GM10266 (cell line): ENCODE data around the gene PHACTR2.
"Not testable (repeated sequence)": the region's sequence is repeated elsewhere in the genome, so short reads cannot be mapped to it uniquely, and the experiment has no call there.

Experiments
- DNase-seq: peaks from one replicate; pipeline ENCODE4 v3.0.0; 2012; ENCODE audit errors: extremely low spot score
- TF ChIP-seq, protein P1 (sequence below): IDR thresholded peaks from 2 replicates; pipeline ENCODE4 v1.5.1; 2012; ENCODE audit warnings: mild to moderate bottlenecking, low read depth; ENCODE audit not compliant: control insufficient read depth, insufficient read depth; ENCODE audit errors: missing control alignments

PHACTR2 gene

DNA sequence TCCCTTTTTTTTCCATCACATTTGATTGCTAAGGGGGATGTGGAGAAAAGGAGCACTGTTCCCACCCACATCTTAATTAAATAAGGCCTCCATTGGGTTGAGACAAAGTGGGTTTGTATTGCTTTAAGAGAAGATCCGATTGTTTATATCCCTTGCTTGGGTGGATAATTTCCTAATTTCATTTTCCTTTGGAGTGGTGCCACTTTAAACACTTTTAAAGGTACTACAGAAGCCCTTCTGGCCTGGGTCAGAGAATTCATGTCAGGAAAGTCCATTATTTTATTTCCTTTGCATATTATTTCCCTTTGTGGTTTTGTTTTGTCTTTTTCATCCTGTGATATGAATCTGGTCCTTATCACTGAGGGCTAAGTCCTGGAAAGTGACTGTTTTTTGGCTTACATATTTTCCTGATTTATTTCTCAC lies 56.9 kb downstream of the PHACTR2 start:
- DNase-seq = no peak
- TF ChIP-seq, protein P1, sequence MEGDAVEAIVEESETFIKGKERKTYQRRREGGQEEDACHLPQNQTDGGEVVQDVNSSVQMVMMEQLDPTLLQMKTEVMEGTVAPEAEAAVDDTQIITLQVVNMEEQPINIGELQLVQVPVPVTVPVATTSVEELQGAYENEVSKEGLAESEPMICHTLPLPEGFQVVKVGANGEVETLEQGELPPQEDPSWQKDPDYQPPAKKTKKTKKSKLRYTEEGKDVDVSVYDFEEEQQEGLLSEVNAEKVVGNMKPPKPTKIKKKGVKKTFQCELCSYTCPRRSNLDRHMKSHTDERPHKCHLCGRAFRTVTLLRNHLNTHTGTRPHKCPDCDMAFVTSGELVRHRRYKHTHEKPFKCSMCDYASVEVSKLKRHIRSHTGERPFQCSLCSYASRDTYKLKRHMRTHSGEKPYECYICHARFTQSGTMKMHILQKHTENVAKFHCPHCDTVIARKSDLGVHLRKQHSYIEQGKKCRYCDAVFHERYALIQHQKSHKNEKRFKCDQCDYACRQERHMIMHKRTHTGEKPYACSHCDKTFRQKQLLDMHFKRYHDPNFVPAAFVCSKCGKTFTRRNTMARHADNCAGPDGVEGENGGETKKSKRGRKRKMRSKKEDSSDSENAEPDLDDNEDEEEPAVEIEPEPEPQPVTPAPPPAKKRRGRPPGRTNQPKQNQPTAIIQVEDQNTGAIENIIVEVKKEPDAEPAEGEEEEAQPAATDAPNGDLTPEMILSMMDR = no peak

DNA sequence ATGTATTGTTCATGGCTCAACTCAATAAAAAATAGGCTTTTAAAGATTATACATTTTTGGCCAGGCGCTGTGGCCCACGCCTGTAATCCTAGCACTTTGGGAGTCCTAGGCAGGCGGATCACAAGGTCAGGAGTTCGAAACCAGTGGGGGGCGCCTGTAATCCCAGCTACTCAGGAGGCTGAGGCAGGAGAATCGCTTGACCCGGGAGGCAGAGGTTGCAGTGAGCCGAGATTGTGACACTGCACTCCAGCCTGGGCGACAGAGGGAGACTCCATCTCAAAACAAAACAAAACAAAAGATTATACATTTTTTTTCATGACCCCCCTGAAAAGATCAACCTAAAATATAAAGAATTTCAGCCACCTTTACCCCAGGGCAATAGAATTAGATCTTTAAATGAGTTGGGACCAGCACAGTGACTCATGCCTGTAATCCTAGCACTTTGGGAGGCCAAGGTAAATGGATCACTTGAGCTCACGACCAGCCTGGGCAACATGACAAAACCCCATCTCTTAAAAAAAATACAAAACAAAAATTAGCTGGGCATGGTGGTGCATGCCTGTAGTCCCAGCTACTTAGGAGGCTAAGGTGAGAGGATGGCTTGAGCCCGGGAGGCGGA lies 60.4 kb downstream of the PHACTR2 start:
- not testable (repeated sequence) for DNase-seq

DNA sequence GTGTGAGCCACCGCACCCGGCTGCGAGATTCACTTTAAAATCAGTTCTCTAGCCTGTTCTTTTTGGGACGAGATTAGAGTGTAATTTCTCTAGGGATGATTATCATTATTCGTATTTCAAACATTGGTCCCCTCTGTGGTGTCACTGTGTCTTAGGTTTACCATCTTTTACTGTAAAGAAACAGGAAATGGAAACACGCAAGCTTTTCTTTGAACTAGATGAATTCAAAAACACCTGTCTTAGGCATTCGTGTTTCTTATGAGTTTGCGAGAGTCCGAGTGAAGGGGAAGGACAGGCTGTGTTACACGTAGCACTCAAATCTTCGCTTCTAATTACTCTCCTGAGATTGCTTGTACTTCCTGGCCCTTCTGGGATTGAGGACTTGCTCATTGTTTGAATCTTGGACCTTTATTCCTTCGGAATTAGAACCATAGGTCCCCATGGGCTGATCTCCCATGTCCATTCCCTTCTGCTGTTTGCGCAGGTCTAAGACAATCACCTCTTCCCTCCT lies 61.6 kb downstream of the PHACTR2 start:
- TF ChIP-seq, protein P1 = no peak

DNA sequence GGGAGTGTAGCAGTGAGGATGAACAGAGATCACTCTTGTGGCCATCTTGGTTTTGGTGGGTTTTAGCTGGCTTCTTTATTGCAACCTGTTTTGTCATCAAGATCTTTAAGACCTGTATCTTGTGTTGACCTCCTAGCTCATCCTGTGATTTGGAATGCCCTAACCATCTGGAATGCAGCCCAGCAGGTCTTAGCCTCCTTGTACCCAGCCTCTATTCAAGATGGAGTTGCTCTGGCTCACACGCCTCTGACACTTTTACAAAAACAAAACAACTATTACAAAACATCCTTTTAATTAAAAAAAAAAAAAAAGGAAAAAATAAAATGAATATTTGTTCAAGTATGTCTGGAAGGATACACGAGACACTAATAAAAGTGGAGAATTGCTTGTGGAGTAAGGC lies 62.4 kb downstream of the PHACTR2 start:
- TF ChIP-seq, protein P1 = no peak
- DNase-seq = no peak

More for the DNA sequence above, 61.6 kb downstream of the PHACTR2 start:
- no peak for DNase-seq

DNA sequence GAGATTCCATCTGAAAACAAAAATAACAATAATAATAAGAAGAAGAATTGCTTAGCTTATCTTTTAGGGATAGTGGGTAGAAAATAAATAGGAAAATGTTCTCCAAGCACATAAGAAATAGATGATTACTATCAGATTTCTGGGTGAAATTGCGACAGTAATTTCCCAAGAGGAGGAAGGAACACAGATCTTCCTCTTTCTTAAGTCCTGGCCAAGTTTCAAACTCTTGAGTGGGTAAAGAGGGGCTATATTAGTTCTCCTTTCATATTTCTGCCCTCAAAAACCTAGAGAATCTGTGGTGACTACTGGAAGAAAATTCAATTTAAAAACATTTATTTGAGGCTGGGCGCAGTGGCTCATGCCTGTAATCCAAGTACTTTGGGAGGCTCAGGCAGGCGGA lies 63.7 kb downstream of the PHACTR2 start:
- TF ChIP-seq, protein P1 = no peak
- DNase-seq = no peak

DNA sequence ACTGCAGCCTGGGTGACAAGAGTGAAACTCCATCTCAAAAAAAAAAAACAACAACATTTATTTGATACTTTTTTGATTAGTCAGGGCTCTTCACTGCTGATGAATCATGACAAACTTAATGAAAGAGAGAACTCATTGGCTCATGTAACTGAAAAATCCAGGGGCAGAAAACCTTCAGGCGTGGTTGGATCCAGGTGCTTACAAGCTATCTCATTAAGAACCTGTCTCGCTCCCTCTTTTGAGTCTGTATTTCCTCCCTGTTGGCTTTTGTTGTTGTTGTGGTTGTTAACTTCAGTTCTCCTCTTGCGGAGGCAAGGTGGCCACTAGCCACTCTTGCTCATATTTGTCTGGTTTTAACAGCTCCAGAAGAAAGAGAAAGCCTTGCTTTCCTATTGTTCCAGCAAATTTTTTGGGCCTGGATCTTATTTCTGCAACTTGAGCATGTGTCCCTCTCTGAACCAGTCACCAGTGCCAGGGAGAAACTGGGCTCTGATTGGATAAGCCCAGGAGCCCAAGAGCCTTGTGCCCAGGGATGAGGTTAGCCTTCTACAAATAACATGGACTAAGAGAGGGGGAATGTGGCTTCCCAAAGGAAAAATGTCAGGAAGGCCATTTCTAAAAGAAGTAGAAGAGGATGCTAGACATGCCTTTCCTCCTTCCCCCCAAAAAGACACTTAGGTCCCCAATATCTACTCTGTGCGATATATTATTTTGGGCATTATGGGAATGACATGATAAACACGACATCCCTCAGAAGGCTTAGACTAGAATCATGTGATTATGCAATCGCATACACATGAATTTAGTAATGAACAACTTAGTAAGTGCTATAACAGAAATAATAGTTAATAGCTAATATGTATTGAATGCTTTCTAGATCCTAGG lies 64.5 kb downstream of the PHACTR2 start:
- DNase-seq = no peak
- TF ChIP-seq, protein P1 = no peak

DNA sequence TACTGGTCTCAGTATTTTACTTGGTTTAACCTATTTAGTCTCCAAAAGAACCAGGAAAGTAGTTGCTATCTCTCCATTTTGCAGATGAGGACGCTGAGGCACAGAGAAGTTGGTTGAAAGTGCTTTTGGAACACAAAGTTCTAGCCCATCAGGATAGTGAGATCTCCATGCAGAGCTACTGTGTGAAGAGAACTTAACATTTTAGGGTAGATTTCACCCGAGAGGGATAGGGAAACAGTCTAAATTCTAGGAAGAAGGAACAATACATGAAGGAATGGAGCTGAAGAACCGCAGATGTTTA lies 65.1 kb downstream of the PHACTR2 start:
- no peak for DNase-seq
- TF ChIP-seq, protein P1 = no peak
